Left forelimb (tissue), 1 donor: Measurements from ENCODE around the gene DIDO1.

Experiments
- DNase-seq: peaks from one replicate; pipeline ENCODE4 v3.0.0-alpha.2; 2018; ENCODE audit warnings: low spot score

The DIDO1 gene

GRCh38 chr20:62894261-62894660 is 32.0 kb downstream of the DIDO1 start:
- no peak for DNase-seq

GRCh38 chr20:62893700-62894099 is 32.6 kb downstream of the DIDO1 start:
- no peak for DNase-seq

- no peak for DNase-seq
Observed at GRCh38 chr20:62892348-62893304, 33.7 kb downstream of the DIDO1 start.

GRCh38 chr20:62891111-62891510 is 35.2 kb downstream of the DIDO1 start:
- DNase-seq, result no peak

GRCh38 chr20:62890444-62890843 is 35.9 kb downstream of the DIDO1 start:
- no peak for DNase-seq

- DNase-seq, result no peak
Observed at GRCh38 chr20:62889871-62890270, 36.4 kb downstream of the DIDO1 start.

- DNase-seq, result no peak
Observed at GRCh38 chr20:62889411-62889810, 36.9 kb downstream of the DIDO1 start.

GRCh38 chr20:62888910-62889309 is 37.4 kb downstream of the DIDO1 start:
- no peak for DNase-seq

- DNase-seq, result no peak
Observed at GRCh38 chr20:62888406-62888805, 37.9 kb downstream of the DIDO1 start.

- DNase-seq, result no peak
Observed at GRCh38 chr20:62887860-62888239, 38.5 kb downstream of the DIDO1 start.

GRCh38 chr20:62887152-62887859 is 39.0 kb downstream of the DIDO1 start:
- DNase-seq, result no peak

GRCh38 chr20:62886709-62887058 is 39.6 kb downstream of the DIDO1 start:
- DNase-seq, result no peak

GRCh38 chr20:62885896-62886708 is 40.2 kb downstream of the DIDO1 start:
- no peak for DNase-seq

GRCh38 chr20:62885046-62885895 is 41.0 kb downstream of the DIDO1 start:
- DNase-seq, result no peak

GRCh38 chr20:62884556-62884955 is 41.7 kb downstream of the DIDO1 start:
- DNase-seq, result no peak

GRCh38 chr20:62882426-62882825 is 43.9 kb downstream of the DIDO1 start:
- DNase-seq, result no peak

- no peak for DNase-seq
Observed at GRCh38 chr20:62881662-62882395, 44.5 kb downstream of the DIDO1 start.

- DNase-seq, result no peak
Observed at GRCh38 chr20:62880935-62881661, 45.2 kb downstream of the DIDO1 start.

- no peak for DNase-seq
Observed at GRCh38 chr20:62880147-62880934, 46.0 kb downstream of the DIDO1 start.
